Fibroblast of lung (primary cell): ENCODE data around the gene SAP130. TPM values are rescaled to one million over a fixed set of nuclear protein-coding genes. Genes with fewer than 3 reads are reported as not detected.

Experiments used
- DNase-seq, 2 donors: peaks; one replicate each; pipeline versions ENCODE4 v3.0.0 to v3.0.0-alpha.2; 2010; ENCODE audit warnings: low read depth in 2 of 2
- H2AFZ ChIP-seq: 2 replicates; pipeline ENCODE4 v1.5.1; 2012; ENCODE audit warnings: low read length, control low read depth, inconsistent platforms
- H3K27ac ChIP-seq: 2 replicates; pipeline ENCODE4 v1.5.1; 2011; ENCODE audit warnings: low read length, control low read depth; ENCODE audit not compliant: insufficient read depth
- H3K27me3 ChIP-seq: 2 replicates; pipeline ENCODE4 v1.5.1; 2011; ENCODE audit warnings: mild to moderate bottlenecking, low read length; ENCODE audit not compliant: control insufficient read depth, insufficient read depth
- H3K36me3 ChIP-seq: 2 replicates; pipeline ENCODE4 v1.5.1; 2011; ENCODE audit warnings: low read length; ENCODE audit not compliant: control insufficient read depth, insufficient read depth
- H3K4me1 ChIP-seq: 2 replicates; pipeline ENCODE4 v1.5.1; 2011; ENCODE audit warnings: low read length; ENCODE audit not compliant: control insufficient read depth, insufficient read depth; ENCODE audit errors: extremely low read depth
- H3K4me2 ChIP-seq: 2 replicates; pipeline ENCODE4 v1.5.1; 2011; ENCODE audit warnings: low read length, control low read depth; ENCODE audit not compliant: insufficient read depth; ENCODE audit errors: extremely low read depth
- H3K4me3 ChIP-seq, 4 experiments: fragments of 200-600 bp in 1 of 4; sonication (generic) in 1 of 4; replicated peaks in 1 of 4; 2 replicates each; pipeline ENCODE4 v1.5.1; 2011 to 2016; ENCODE audit warnings: low read length in 4 of 4, low read depth in 3 of 4, mild to moderate bottlenecking in 3 of 4, control low read depth in 2 of 4, inconsistent platforms in 1 of 4, mixed read lengths in 1 of 4; ENCODE audit not compliant: insufficient read depth in 1 of 4; ENCODE audit errors: control extremely low read depth in 1 of 4
- H3K79me2 ChIP-seq: 2 replicates; pipeline ENCODE4 v1.5.1; 2012; ENCODE audit warnings: mild to moderate bottlenecking, low read length, inconsistent platforms; ENCODE audit not compliant: control insufficient read depth, insufficient read depth
- H3K9ac ChIP-seq: 2 replicates; pipeline ENCODE4 v1.5.1; 2011; ENCODE audit warnings: mild to moderate bottlenecking, low read length, control low read depth; ENCODE audit not compliant: insufficient read depth
- H3K9me3 ChIP-seq: 2 replicates; pipeline ENCODE4 v1.5.1; 2012; ENCODE audit warnings: low read depth, low read length; ENCODE audit not compliant: control insufficient read depth, insufficient read depth
- H4K20me1 ChIP-seq: 2 replicates; pipeline ENCODE4 v1.5.1; 2011; ENCODE audit warnings: low read length; ENCODE audit not compliant: control insufficient read depth, insufficient read depth; ENCODE audit errors: extremely low read depth
- EZH2 ChIP-seq: IDR thresholded peaks from 2 replicates; pipeline ENCODE4 v1.5.1; 2012; ENCODE audit warnings: low read length, control low read depth, mild to moderate bottlenecking; ENCODE audit errors: missing control alignments
- polyA plus RNA-seq, 2 donors: library from polyadenylated mRNA; depleted of rRNA in 1 of 2; stranded (reverse) in 1 of 2; unstranded in 1 of 2; fragments of >200 nt; gene quantifications; 2 replicates each; pipeline ENCODE4 v1.2.1, GENCODE V29; 2011 to 2012; ENCODE audit warnings: missing spikeins in 1 of 2
- total RNA-seq: library from RNA; depleted of rRNA; stranded (reverse); fragments of >200 nt; gene quantifications from 2 replicates; pipeline ENCODE4 v1.2.1, GENCODE V29; 2014
- TF ChIP-seq, protein P1 (sequence below), 2 donors: IDR thresholded peaks in 1 of 2; conservative IDR thresholded peaks in 1 of 2; 1 replicate in 1 of 2; 2 replicates in 1 of 2; pipeline ENCODE4 v1.5.1; 2011 to 2012; ENCODE audit warnings: low read length in 2 of 2, control low read depth in 1 of 2, inconsistent platforms in 1 of 2, low read depth in 1 of 2, mild to moderate bottlenecking in 1 of 2

The SAP130 gene
- total and polyA plus RNA-seq, 2 donors (not counting 1 experiment from before 2014, with no cell fraction given): 4.5 to 6.7 TPM

DNA sequence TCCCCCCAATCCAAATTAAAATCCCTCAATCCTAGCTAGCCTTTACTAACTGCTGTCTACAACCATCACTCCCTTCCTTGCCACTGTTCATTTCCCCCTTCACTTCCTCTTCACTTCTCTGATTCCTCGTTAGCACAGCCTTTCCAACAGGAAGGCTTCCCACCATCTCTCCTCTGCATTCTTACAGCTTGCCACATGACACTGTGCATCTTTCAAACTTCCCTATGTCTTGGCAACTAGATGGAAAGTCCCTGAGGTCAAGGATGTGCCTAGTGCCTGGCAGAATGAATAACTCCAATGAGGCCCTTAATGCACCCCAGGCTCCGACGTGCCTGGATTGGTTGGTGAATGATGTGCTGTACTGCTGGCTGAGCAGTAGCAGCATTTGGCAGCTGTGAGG lies 15.2 kb downstream of the SAP130 start:
- Histone ChIP-seq H2AFZ (no peak overlapping the region), H3K27ac (no peak overlapping the region), H3K4me1 (no peaks in the 10 kb centered on the region), H3K79me2 (no peaks in the 10 kb centered on the region), H4K20me1 (no peaks in the 10 kb centered on the region), H3K4me2 (no peak overlapping the region), H3K4me3 (no peak overlapping the region), H3K9me3 (no peaks in the 10 kb centered on the region), H3K36me3 (peaks cover 12% of the 10 kb centered on the region), H3K27me3 (no peaks in the 10 kb centered on the region), H3K9ac (no peak overlapping the region)
- DNase-seq: no peak
- TF ChIP-seq, protein P1, sequence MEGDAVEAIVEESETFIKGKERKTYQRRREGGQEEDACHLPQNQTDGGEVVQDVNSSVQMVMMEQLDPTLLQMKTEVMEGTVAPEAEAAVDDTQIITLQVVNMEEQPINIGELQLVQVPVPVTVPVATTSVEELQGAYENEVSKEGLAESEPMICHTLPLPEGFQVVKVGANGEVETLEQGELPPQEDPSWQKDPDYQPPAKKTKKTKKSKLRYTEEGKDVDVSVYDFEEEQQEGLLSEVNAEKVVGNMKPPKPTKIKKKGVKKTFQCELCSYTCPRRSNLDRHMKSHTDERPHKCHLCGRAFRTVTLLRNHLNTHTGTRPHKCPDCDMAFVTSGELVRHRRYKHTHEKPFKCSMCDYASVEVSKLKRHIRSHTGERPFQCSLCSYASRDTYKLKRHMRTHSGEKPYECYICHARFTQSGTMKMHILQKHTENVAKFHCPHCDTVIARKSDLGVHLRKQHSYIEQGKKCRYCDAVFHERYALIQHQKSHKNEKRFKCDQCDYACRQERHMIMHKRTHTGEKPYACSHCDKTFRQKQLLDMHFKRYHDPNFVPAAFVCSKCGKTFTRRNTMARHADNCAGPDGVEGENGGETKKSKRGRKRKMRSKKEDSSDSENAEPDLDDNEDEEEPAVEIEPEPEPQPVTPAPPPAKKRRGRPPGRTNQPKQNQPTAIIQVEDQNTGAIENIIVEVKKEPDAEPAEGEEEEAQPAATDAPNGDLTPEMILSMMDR (conservative IDR thresholded peaks at IDR 0.05 in 1 of 2, IDR thresholded peaks at IDR 0.05 in 1 of 2; ENCODE audit: low read depth in 1 of 2, low read length in 2 of 2): no peak
- TF ChIP-seq EZH2: no peak

DNA sequence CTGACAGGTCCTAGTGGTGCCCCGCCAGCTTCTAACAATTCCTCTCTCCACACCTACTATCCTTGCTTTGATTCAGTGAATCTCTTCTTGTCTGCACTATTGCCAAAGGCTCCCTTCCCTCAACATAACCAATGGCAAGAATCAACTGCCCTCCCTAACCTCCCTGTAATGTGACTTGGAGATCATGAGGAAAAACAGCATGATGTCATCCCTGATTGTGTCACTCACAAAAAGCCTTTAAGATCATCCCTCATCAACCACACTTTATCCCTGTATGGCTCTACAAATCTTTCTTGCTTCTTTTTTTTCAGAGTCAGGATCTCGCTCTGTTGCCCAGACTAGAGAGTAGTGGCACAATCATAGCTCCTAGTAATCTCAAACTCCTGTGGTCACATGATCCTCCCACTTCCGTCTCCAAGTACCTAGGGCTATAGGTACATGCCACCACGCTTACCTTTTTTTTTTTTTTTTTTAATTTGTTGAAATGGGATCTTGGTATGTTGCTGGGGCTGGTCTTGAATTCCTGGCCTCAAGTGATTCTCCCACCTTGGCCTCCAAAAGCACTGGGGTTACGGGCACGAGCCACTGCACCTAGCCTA lies 19.7 kb downstream of the SAP130 start:
- Histone ChIP-seq H2AFZ (no peak overlapping the region), H3K9me3 (no peaks in the 10 kb centered on the region), H3K4me1 (no peaks in the 10 kb centered on the region), H3K36me3 (peaks cover 9% of the 10 kb centered on the region), H3K4me3 (no peak overlapping the region), H3K9ac (no peak overlapping the region), H4K20me1 (no peaks in the 10 kb centered on the region), H3K4me2 (no peak overlapping the region), H3K27me3 (no peaks in the 10 kb centered on the region), H3K27ac (no peak overlapping the region), H3K79me2 (no peaks in the 10 kb centered on the region)
- TF ChIP-seq EZH2: no peak
- TF ChIP-seq, protein P1 (conservative IDR thresholded peaks at IDR 0.05 in 1 of 2, IDR thresholded peaks at IDR 0.05 in 1 of 2; ENCODE audit: low read depth in 1 of 2, low read length in 2 of 2): no peak
- no peak for DNase-seq

DNA sequence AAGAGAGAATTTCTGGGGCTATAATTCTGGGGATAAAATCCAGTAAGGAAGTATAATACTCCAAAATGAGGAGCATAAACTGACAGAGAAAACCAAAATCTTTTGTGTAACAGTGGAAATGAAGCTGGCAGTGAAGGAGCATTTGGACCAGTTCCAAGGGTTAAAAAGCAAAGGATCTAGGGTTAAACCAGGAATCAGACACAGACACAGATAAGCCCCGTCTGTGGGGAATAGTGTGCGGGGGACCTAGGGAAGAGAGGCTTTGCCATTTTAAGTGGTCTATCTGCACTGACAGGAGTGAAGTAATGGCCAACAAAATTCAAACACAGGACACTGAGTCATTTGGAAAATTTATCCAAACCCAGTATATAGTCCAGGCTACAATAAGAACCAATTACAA lies 23.4 kb downstream of the SAP130 start:
- DNase-seq: no peak
- H3K9ac ChIP-seq: no peak overlapping the region
- TF ChIP-seq EZH2: no peak
- TF ChIP-seq, protein P1 (conservative IDR thresholded peaks at IDR 0.05 in 1 of 2, IDR thresholded peaks at IDR 0.05 in 1 of 2; ENCODE audit: low read depth in 1 of 2, low read length in 2 of 2): no peak
- H3K27me3 ChIP-seq: no peaks in the 10 kb centered on the region
- no peaks in the 10 kb centered on the region for H3K9me3 ChIP-seq
- no peaks in the 10 kb centered on the region for H3K4me1 ChIP-seq
- H3K27ac ChIP-seq: no peak overlapping the region
- no peak overlapping the region for H3K4me2 ChIP-seq
- H3K79me2 ChIP-seq: no peaks in the 10 kb centered on the region
- peaks cover 9% of the 10 kb centered on the region for H3K36me3 ChIP-seq
- H4K20me1 ChIP-seq: no peaks in the 10 kb centered on the region
- no peak overlapping the region for H3K4me3 ChIP-seq
- H2AFZ ChIP-seq: no peak overlapping the region
